Heart left ventricle (tissue), 16 donors: ENCODE measurements around the gene C1QTNF1. TPM values are rescaled to one million over a fixed set of nuclear protein-coding genes. Genes with fewer than 3 reads are reported as not detected.
"Not testable (repeated sequence)": the region's sequence is repeated elsewhere in the genome, so short reads cannot be mapped to it uniquely, and the experiment has no call there.

Experiments used
- ATAC-seq, 4 donors: fragments of 200-7000 bp; cut with Tn5 transposase; one replicate each; pipeline ENCODE4 v1.9.1; 2020 to 2022; ENCODE audit warnings: moderate library complexity in 4 of 4, mild to moderate bottlenecking in 3 of 4, moderate number of reproducible peaks in 1 of 4
- DNase-seq, 5 donors: peaks; one replicate each; pipeline ENCODE4 v3.0.0-alpha.2; 2020
- H3K27ac ChIP-seq, 12 donors: fragments of 200-600 bp; sonication (generic) in 4 of 12; one replicate each; pipeline versions ENCODE4 v1.5.0 to v1.8.0; 2016 to 2022; ENCODE audit warnings: mild to moderate bottlenecking in 2 of 12
- H3K27me3 ChIP-seq, 9 donors: fragments of 200-600 bp; sonication (generic) in 2 of 9; one replicate each; pipeline versions ENCODE4 v1.5.1 to v1.8.0; 2016 to 2022; ENCODE audit warnings: mild to moderate bottlenecking in 3 of 9
- H3K36me3 ChIP-seq, 9 donors: fragments of 200-600 bp; sonication (generic) in 2 of 9; one replicate each; pipeline versions ENCODE4 v1.5.0 to v1.8.0; 2018 to 2022; ENCODE audit warnings: mild to moderate bottlenecking in 2 of 9
- H3K4me1 ChIP-seq, 12 donors: fragments of 200-600 bp; sonication (generic) in 4 of 12; one replicate each; pipeline versions ENCODE4 v1.5.0 to v1.8.0; 2016 to 2022; ENCODE audit warnings: mild to moderate bottlenecking in 3 of 12
- H3K4me3 ChIP-seq, 12 donors: fragments of 200-600 bp; sonication (generic) in 4 of 12; one replicate each; pipeline versions ENCODE4 v1.5.0 to v1.8.0; 2017 to 2022; ENCODE audit warnings: mild to moderate bottlenecking in 9 of 12, moderate library complexity in 4 of 12
- H3K9me3 ChIP-seq, 12 donors: fragments of 200-600 bp; sonication (generic) in 4 of 12; one replicate each; pipeline versions ENCODE4 v1.5.0 to v1.8.0; 2016 to 2022; ENCODE audit warnings: mild to moderate bottlenecking in 1 of 12
- CTCF ChIP-seq, 12 donors: fragments of 200-600 bp; sonication (generic) in 4 of 12; IDR thresholded peaks; one replicate each; pipeline versions ENCODE4 v1.5.0 to v1.8.0; 2018 to 2022; ENCODE audit warnings: antibody characterized with exemption in 12 of 12, mild to moderate bottlenecking in 5 of 12
- POLR2A ChIP-seq, 2 donors: fragments of 450-650 bp; IDR thresholded peaks; one replicate each; pipeline ENCODE4 v1.6.1; 2017; ENCODE audit warnings: antibody characterized with exemption in 2 of 2, mild to moderate bottlenecking in 2 of 2, moderate library complexity in 2 of 2
- WGBS, 4 donors: extraction: QIAGEN DNeasy Blood & Tissue Kit in 2 of 4; methylation state at CpG; one replicate each; pipeline versions ENCODE4 v1.1.5 to v1.1.7; 2013 to 2018; 5-methylcytosine and 5-hydroxymethylcytosine counted together
- intact Hi-C, 10 donors: fragments of 100-400 bp; cut with DNase I; formaldehyde crosslinking; loops; one replicate each; pipeline versions ENCODE4 v1.11.1 to v1.14.2; 2022
- polyA plus RNA-seq, 2 donors: library from polyadenylated mRNA; stranded (reverse); fragments of 200-250 nt; gene quantifications; one replicate each; pipeline ENCODE4 v1.2.3, GENCODE V29; 2013
- total RNA-seq, 9 donors: library from RNA; depleted of rRNA in 2 of 9; stranded (reverse); fragments of >200 nt in 2 of 9; fragmentation: NEBNext Ultra II Directional in 3 of 9; extraction: Animal tissue kit (Norgen Biotek cat#: 25700) in 3 of 9; gene quantifications; one replicate each; pipeline versions ENCODE4 v1.1.0 to v1.2.4, GENCODE V29; 2016 to 2023
- donor health status: ischemic (EF 13 %, LVEDD 7.1; RV severe dilation, severe dysfunction).
- donor health status: healthy with polysubstance abuse.
- donor health status: DM: no; HTN: yes; CAD: no.
- donor health status: DM: no; HTN: no; CAD: no.
- donor health status: ischemic (EF 25% LVEDD 6.9; RV normal size, moderate dysfunction).
- donor health status: ischemic (EF 25% LVEDD 5.7; RV mildly dilated, moderate dysfunction).
- donor health status: healthy.
- donor health status: DM: yes; HTN: yes; CAD: no.
- donor health status: ischemic (EF 35%, LVEDD 5.7; RV mildly dilated, moderate dysfunction).
- donor health status: nonischemic (EF 11% LVEDD 7.7; RV severe dilation, severe dysfunction).
- donor health status: DM: yes; HTN: yes; CAD: no.
- donor health status: PGD.
- donor health status: ischemic (EF 29% LVEDD 5.4; RV normal size, mild dysfunction).
- donor health status: nonischemic (EF 23%, LVEDD 6.1; RV moderate dilation, normal function).

C1QTNF1 gene
- total and polyA plus RNA-seq, 11 donors = 37.0 to 406 (median 85.5) TPM

- H3K4me1 ChIP-seq = peaks cover 0 to 54% (median 46%) of the 10 kb centered on the region in 12 donors
- H3K36me3 ChIP-seq = no peaks in the 10 kb centered on the region
- DNase-seq = peak; percentile 58 to 86 (median 74)
- peaks cover 0 to 28% (median 0%) of the 10 kb centered on the region in 9 donors for H3K27me3 ChIP-seq
- peak overlapping the region in 2 of 12 donors; percentile 1 to 10 for H3K4me3 ChIP-seq
- no peaks in the 10 kb centered on the region for H3K9me3 ChIP-seq
- intact Hi-C loops = loop anchor here (1.0 to 10.0 kb wide), 11 partner anchors 19 to 375 kb away; no protein-coding TSS in a partner anchor
- 17 to 23% (median 19%) methylated on average over 17 to 19 of the region's 19 CpGs for WGBS, 4 donors
- peak overlapping the region; percentile 21 to 98 (median 80) for H3K27ac ChIP-seq
- TF ChIP-seq POLR2A (IDR thresholded peaks at IDR 0.05) (no peak), CTCF (IDR thresholded peaks at IDR 0.05) (peak; percentile 57 to 82 (median 75))
- ATAC-seq = peak; percentile 29 to 44 (median 36)
These were observed 4.1 kb upstream of the C1QTNF1 start for GRCh38 chr17:79019632-79020584.

GRCh38 chr17:79020631-79021301, 3.2 kb upstream of the C1QTNF1 start:
- ATAC-seq = no peak
- 63 to 77% (median 69%) methylated on average over 2 of the region's 2 CpGs for WGBS, 4 donors
- no peak for TF ChIP-seq POLR2A (IDR thresholded peaks at IDR 0.05)
- TF ChIP-seq CTCF (IDR thresholded peaks at IDR 0.05) = no peak
- intact Hi-C loops = loop anchor here in 6 of 10 donors (2.0 to 10.0 kb wide), 7 partner anchors 18 to 374 kb away; no protein-coding TSS in a partner anchor
- Histone ChIP-seq H3K36me3 (no peaks in the 10 kb centered on the region), H3K27me3 (peaks cover 0 to 34% (median 0%) of the 10 kb centered on the region in 9 donors), H3K27ac (peak overlapping the region in 11 of 12 donors; percentile 14 to 98 (median 80)), H3K4me1 (peaks cover 0 to 62% (median 55%) of the 10 kb centered on the region in 12 donors), H3K4me3 (peak overlapping the region in 1 of 12 donors; percentile 1), H3K9me3 (no peaks in the 10 kb centered on the region)
- peak in 1 of 5 donors; percentile 11 for DNase-seq

GRCh38 chr17:79021929-79022328, 2.0 kb upstream of the C1QTNF1 start:
- DNase-seq, H3K36me3 ChIP-seq, ATAC-seq, H3K4me3 ChIP-seq, H3K9me3 ChIP-seq: not testable (repeated sequence)
- Histone ChIP-seq H3K4me1 (peaks cover 0 to 74% (median 66%) of the 10 kb centered on the region in 12 donors), H3K27me3 (peaks cover 0 to 34% (median 0%) of the 10 kb centered on the region in 9 donors), H3K27ac (peak overlapping the region; percentile 55 to 98 (median 90))
- 83 to 91% (median 89%) methylated on average over 2 of the region's 2 CpGs for WGBS, 4 donors
- intact Hi-C loops = loop anchor here in 6 of 10 donors (2.0 to 10.0 kb wide), 7 partner anchors 17 to 373 kb away; no protein-coding TSS in a partner anchor

GRCh38 chr17:79022507-79022991, 1.4 kb upstream of the C1QTNF1 start:
- intact Hi-C loops = loop anchor here in 4 of 10 donors (5.0 to 10.0 kb wide), 4 partner anchors 55 to 372 kb away; no protein-coding TSS in a partner anchor
- H3K27ac ChIP-seq = peak overlapping the region; percentile 55 to 98 (median 90)
- H3K4me1 ChIP-seq = peaks cover 4 to 80% (median 72%) of the 10 kb centered on the region in 12 donors
- H3K9me3 ChIP-seq = no peaks in the 10 kb centered on the region
- peak; percentile 68 to 92 (median 68) for DNase-seq
- H3K27me3 ChIP-seq = peaks cover 0 to 34% (median 0%) of the 10 kb centered on the region in 9 donors
- ATAC-seq = peak; percentile 41 to 74 (median 60)
- TF ChIP-seq POLR2A (IDR thresholded peaks at IDR 0.05) (peak in 1 of 2 donors; percentile 32), CTCF (IDR thresholded peaks at IDR 0.05) (no peak)
- H3K4me3 ChIP-seq = peak overlapping the region in 4 of 12 donors; percentile 15 to 85 (median 83)
- H3K36me3 ChIP-seq = no peaks in the 10 kb centered on the region
- 23 to 46% (median 36%) methylated on average over 9 of the region's 9 CpGs for WGBS, 4 donors
